HAP-1 (cell line): Measurements from ENCODE around the gene GDF15.
A peak's percentile ranks its signal among the peaks of the same experiment; 100 is the strongest.

ENCODE experiments used
- DNase-seq, 2 experiments: peaks; one replicate each; pipeline ENCODE4 v3.0.0-alpha.2; 2016 to 2020; ENCODE audit warnings: low spot score in 2 of 2
- H3K27me3 ChIP-seq: fragments of 250-450 bp; sonication (Bioruptor Pico); 2 replicates; pipeline ENCODE4 v1.5.1; 2020; ENCODE audit warnings: low read depth, mild to moderate bottlenecking, moderate library complexity
- H3K36me3 ChIP-seq: fragments of 250-450 bp; sonication (Bioruptor Pico); replicated peaks from 2 replicates; pipeline ENCODE4 v1.5.1; 2020; ENCODE audit warnings: mild to moderate bottlenecking
- H3K4me1 ChIP-seq: fragments of 250-450 bp; sonication (Bioruptor Pico); 2 replicates; pipeline ENCODE4 v1.5.1; 2020; ENCODE audit warnings: mild to moderate bottlenecking
- H3K4me3 ChIP-seq: fragments of 250-450 bp; sonication (Bioruptor Pico); 2 replicates; pipeline ENCODE4 v1.5.1; 2020; ENCODE audit warnings: mild to moderate bottlenecking, moderate library complexity
- H3K9me3 ChIP-seq: fragments of 250-450 bp; sonication (Bioruptor Pico); 2 replicates; pipeline ENCODE4 v1.5.1; 2020; ENCODE audit warnings: mild to moderate bottlenecking, moderate library complexity
- in situ Hi-C: fragments of 300-500 bp; cut with MboI; formaldehyde crosslinking; loops from 3 replicates; pipeline ENCODE4 v1.14.3; 2020; ENCODE audit warnings: low sequenced_read_pairs, inconsistent platforms, mixed read lengths

Gene GDF15

GRCh38 chr19:18438331-18439024, 52.5 kb downstream of the GDF15 start:
- Histone ChIP-seq H3K9me3 (no peaks in the 10 kb centered on the region), H3K4me3 (peak overlapping the region; percentile 62; the same call in 1 of the 2 replicates), H3K27me3 (no peaks in the 10 kb centered on the region), H3K4me1 (peaks cover 21% of the 10 kb centered on the region), H3K36me3 (peaks cover 24% of the 10 kb centered on the region)
- DNase-seq, result no peak
- in situ Hi-C loops, result no loop called here
